ENCODE data around the gene YWHAB.

The YWHAB gene

GRCh38 chr20:44888226-44889103 lies 3.0 kb downstream of the YWHAB start:
- DNase-seq (ENCODE audit: low spot score), result no peak
- TF ChIP-seq CTCF (IDR thresholded peaks at IDR 0.05; ENCODE audit: extremely low read depth, missing control alignments), result no peak

- DNase-seq (ENCODE audit: low spot score), result no peak
- no peak for TF ChIP-seq CTCF (IDR thresholded peaks at IDR 0.05; ENCODE audit: extremely low read depth, missing control alignments)
Observed at GRCh38 chr20:44891826-44892225, 6.3 kb downstream of the YWHAB start.

GRCh38 chr20:44894959-44895358 lies 9.5 kb downstream of the YWHAB start:
- TF ChIP-seq CTCF (IDR thresholded peaks at IDR 0.05; ENCODE audit: extremely low read depth, missing control alignments), result no peak
- no peak for DNase-seq (ENCODE audit: low spot score)

- no peak for DNase-seq (ENCODE audit: low spot score)
- no peak for TF ChIP-seq CTCF (IDR thresholded peaks at IDR 0.05; ENCODE audit: extremely low read depth, missing control alignments)
Observed at GRCh38 chr20:44896583-44896982, 11.1 kb downstream of the YWHAB start.

- TF ChIP-seq CTCF (IDR thresholded peaks at IDR 0.05; ENCODE audit: extremely low read depth, missing control alignments), result no peak
- DNase-seq (ENCODE audit: low spot score), result no peak
Observed at GRCh38 chr20:44897133-44897532, 11.6 kb downstream of the YWHAB start.

- DNase-seq (ENCODE audit: low spot score), result no peak
- TF ChIP-seq CTCF (IDR thresholded peaks at IDR 0.05; ENCODE audit: extremely low read depth, missing control alignments), result no peak
Observed at GRCh38 chr20:44900231-44900854, 14.8 kb downstream of the YWHAB start.

GRCh38 chr20:44901974-44902373 lies 16.5 kb downstream of the YWHAB start:
- TF ChIP-seq CTCF (IDR thresholded peaks at IDR 0.05; ENCODE audit: extremely low read depth, missing control alignments), result no peak
- DNase-seq (ENCODE audit: low spot score), result no peak

Measured in GM20000 (cell line).